Spleen (tissue), 11 donors: ENCODE data around the gene FRMD4A. TPM values are rescaled to one million over a fixed set of nuclear protein-coding genes. Genes with fewer than 3 reads are reported as not detected.

Experiments used
- DNase-seq: peaks from one replicate; pipeline ENCODE4 v3.0.0-alpha.2; 2020
- H3K27ac ChIP-seq, 8 donors: fragments of 200-600 bp; sonication (generic) in 7 of 8; 1 replicate in 4 of 8; 2 replicates in 4 of 8; pipeline versions ENCODE4 v1.5.0 to v1.8.0; 2016 to 2021; ENCODE audit warnings: inconsistent platforms in 4 of 8, mild to moderate bottlenecking in 4 of 8, moderate library complexity in 1 of 8
- H3K27me3 ChIP-seq, 7 donors: fragments of 200-600 bp; sonication (generic) in 6 of 7; replicated peaks in 1 of 7; 1 replicate in 4 of 7; 2 replicates in 3 of 7; pipeline versions ENCODE4 v1.5.0 to v1.8.0; 2016 to 2021; ENCODE audit warnings: inconsistent platforms in 3 of 7, mild to moderate bottlenecking in 1 of 7
- H3K36me3 ChIP-seq, 6 donors: fragments of 200-600 bp; sonication (generic) in 5 of 6; 1 replicate in 4 of 6; 2 replicates in 2 of 6; pipeline versions ENCODE4 v1.5.0 to v1.8.0; 2016 to 2021; ENCODE audit warnings: inconsistent platforms in 2 of 6
- H3K4me1 ChIP-seq, 6 donors: fragments of 200-600 bp; sonication (generic) in 5 of 6; 1 replicate in 3 of 6; 2 replicates in 3 of 6; pipeline versions ENCODE4 v1.5.0 to v1.8.0; 2016 to 2021; ENCODE audit warnings: inconsistent platforms in 3 of 6
- H3K4me3 ChIP-seq, 8 donors: fragments of 200-600 bp; sonication (generic) in 7 of 8; 1 replicate in 4 of 8; 2 replicates in 4 of 8; pipeline versions ENCODE4 v1.5.0 to v1.8.0; 2016 to 2021; ENCODE audit warnings: inconsistent platforms in 4 of 8, mild to moderate bottlenecking in 4 of 8, moderate library complexity in 2 of 8
- H3K9me3 ChIP-seq, 8 donors: fragments of 200-600 bp; sonication (generic) in 7 of 8; 1 replicate in 4 of 8; 2 replicates in 4 of 8; pipeline versions ENCODE4 v1.5.0 to v1.8.0; 2016 to 2021; ENCODE audit warnings: inconsistent platforms in 4 of 8
- POLR2A ChIP-seq, 3 donors: fragments of 450-650 bp; IDR thresholded peaks; one replicate each; pipeline ENCODE4 v1.5.1; 2017; ENCODE audit warnings: antibody characterized with exemption in 3 of 3, mild to moderate bottlenecking in 1 of 3
- POLR2AphosphoS5 ChIP-seq, 3 donors: sonication (generic); formaldehyde crosslinking; IDR thresholded peaks; one replicate each; pipeline ENCODE4 v1.5.1; 2017; ENCODE audit warnings: antibody characterized with exemption in 3 of 3
- WGBS, 5 donors: extraction: QIAGEN DNeasy Blood & Tissue Kit in 3 of 5; methylation state at CpG; one replicate each; pipeline versions ENCODE4 v1.1.5 to v1.1.7; 2013 to 2018; 5-methylcytosine and 5-hydroxymethylcytosine counted together
- intact Hi-C: fragments of 100-400 bp; cut with DNase I; formaldehyde crosslinking; loops from one replicate; pipeline ENCODE4 v1.15.0; 2023; ENCODE audit warnings: low total_unique reads
- polyA plus RNA-seq, 3 donors: library from polyadenylated mRNA; stranded (reverse); fragments of 200-250 nt; gene quantifications; one replicate each; pipeline ENCODE4 v1.2.1, GENCODE V29; 2013
- total RNA-seq, 7 donors: library from RNA; depleted of rRNA in 3 of 7; stranded (reverse); fragments of >200 nt in 3 of 7; fragmentation: NEBNext Ultra II Directional in 4 of 7; extraction: Animal tissue kit (Norgen Biotek cat#: 25700) in 4 of 7; gene quantifications; one replicate each; pipeline versions ENCODE4 v1.1.0 to v1.2.1, GENCODE V29; 2016 to 2021
- TF ChIP-seq, protein P1 (sequence below), 11 experiments: fragments of 200-600 bp in 7 of 11; fragments of 450-650 bp in 4 of 11; sonication (generic) in 4 of 11; IDR thresholded peaks in 8 of 11; conservative IDR thresholded peaks in 3 of 11; 1 replicate in 7 of 11; 2 replicates in 4 of 11; pipeline versions ENCODE4 v1.4.0 to v1.8.0; 2016 to 2021; ENCODE audit warnings: antibody characterized with exemption in 11 of 11, inconsistent platforms in 4 of 11, mild to moderate bottlenecking in 1 of 11
- donor health status: healthy with polysubstance abuse.
- donor health status: DM: no; HTN: no; CAD: no; lungs with moderate emphysema.
- donor health status: DM: no; HTN: no; CAD: no.
- donor health status: Bipolar disorder and iron deficiency.
- donor health status: healthy.
- donor health status: DM: no; HTN: no; CAD: no.
- donor health status: DM: yes; HTN: yes; CAD: no.

The FRMD4A gene
- total and polyA plus RNA-seq, 10 donors = 9.2 to 141 (median 80.5) TPM

GRCh38 chr10:14271621-14272020 lies 59.1 kb downstream of the FRMD4A start:
- Histone ChIP-seq H3K4me1 (no peaks in the 10 kb centered on the region), H3K27me3 (peaks cover 0 to 13% (median 0%) of the 10 kb centered on the region in 7 donors), H3K4me3 (no peak overlapping the region), H3K9me3 (no peaks in the 10 kb centered on the region), H3K36me3 (no peaks in the 10 kb centered on the region), H3K27ac (no peak overlapping the region)
- no peak for DNase-seq
- 82 to 93% (median 89%) methylated on average over 3 of the region's 3 CpGs for WGBS, 5 donors
- intact Hi-C loops = no loop called here
- TF ChIP-seq, protein P1, sequence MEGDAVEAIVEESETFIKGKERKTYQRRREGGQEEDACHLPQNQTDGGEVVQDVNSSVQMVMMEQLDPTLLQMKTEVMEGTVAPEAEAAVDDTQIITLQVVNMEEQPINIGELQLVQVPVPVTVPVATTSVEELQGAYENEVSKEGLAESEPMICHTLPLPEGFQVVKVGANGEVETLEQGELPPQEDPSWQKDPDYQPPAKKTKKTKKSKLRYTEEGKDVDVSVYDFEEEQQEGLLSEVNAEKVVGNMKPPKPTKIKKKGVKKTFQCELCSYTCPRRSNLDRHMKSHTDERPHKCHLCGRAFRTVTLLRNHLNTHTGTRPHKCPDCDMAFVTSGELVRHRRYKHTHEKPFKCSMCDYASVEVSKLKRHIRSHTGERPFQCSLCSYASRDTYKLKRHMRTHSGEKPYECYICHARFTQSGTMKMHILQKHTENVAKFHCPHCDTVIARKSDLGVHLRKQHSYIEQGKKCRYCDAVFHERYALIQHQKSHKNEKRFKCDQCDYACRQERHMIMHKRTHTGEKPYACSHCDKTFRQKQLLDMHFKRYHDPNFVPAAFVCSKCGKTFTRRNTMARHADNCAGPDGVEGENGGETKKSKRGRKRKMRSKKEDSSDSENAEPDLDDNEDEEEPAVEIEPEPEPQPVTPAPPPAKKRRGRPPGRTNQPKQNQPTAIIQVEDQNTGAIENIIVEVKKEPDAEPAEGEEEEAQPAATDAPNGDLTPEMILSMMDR (IDR thresholded peaks at IDR 0.05 in 8 of 11, conservative IDR thresholded peaks at IDR 0.05 in 3 of 11) = no peak
- TF ChIP-seq POLR2A (IDR thresholded peaks at IDR 0.05) (no peak), POLR2AphosphoS5 (IDR thresholded peaks at IDR 0.05) (no peak)

DNA sequence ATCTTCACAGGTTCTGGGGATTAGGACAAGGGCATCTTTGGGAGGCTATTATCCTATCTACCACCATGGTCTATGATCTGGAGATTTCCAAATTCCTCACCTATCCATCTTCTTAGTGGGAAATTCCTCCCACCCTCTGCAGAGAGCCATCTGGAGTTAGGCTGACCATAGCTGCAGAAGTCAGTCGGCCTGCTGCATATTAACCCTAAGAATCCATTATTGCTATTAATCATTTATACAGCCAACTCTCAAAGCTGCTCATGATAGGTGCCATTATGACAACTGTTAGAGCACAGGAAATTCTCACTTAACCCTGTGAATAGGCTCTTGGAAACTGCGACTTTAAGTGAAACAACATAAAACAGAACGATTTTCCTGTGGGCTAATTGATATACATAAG lies 60.4 kb downstream of the FRMD4A start:
- 45 to 64% (median 62%) methylated on average over 3 of the region's 3 CpGs for WGBS, 5 donors
- intact Hi-C loops = no loop called here

GRCh38 chr10:14265709-14266108 lies 65.0 kb downstream of the FRMD4A start:
- 88 to 96% (median 90%) methylated on average over 4 of the region's 4 CpGs for WGBS, 5 donors
- DNase-seq = no peak
- intact Hi-C loops = no loop called here
- Histone ChIP-seq H3K4me1 (no peaks in the 10 kb centered on the region), H3K36me3 (no peaks in the 10 kb centered on the region), H3K27ac (no peak overlapping the region), H3K4me3 (no peak overlapping the region), H3K27me3 (peaks cover 0 to 16% (median 0%) of the 10 kb centered on the region in 7 donors), H3K9me3 (no peaks in the 10 kb centered on the region)
- no peak for TF ChIP-seq POLR2AphosphoS5 (IDR thresholded peaks at IDR 0.05)
- TF ChIP-seq, protein P1 (IDR thresholded peaks at IDR 0.05 in 8 of 11, conservative IDR thresholded peaks at IDR 0.05 in 3 of 11) = no peak
- no peak for TF ChIP-seq POLR2A (IDR thresholded peaks at IDR 0.05)

More for the DNA sequence above, 60.4 kb downstream of the FRMD4A start:
- Histone ChIP-seq H3K27me3 (peaks cover 0 to 11% (median 0%) of the 10 kb centered on the region in 7 donors), H3K4me1 (no peaks in the 10 kb centered on the region), H3K27ac (no peak overlapping the region), H3K9me3 (no peaks in the 10 kb centered on the region), H3K4me3 (no peak overlapping the region), H3K36me3 (no peaks in the 10 kb centered on the region)
- TF ChIP-seq, protein P1 (IDR thresholded peaks at IDR 0.05 in 8 of 11, conservative IDR thresholded peaks at IDR 0.05 in 3 of 11) = no peak
- TF ChIP-seq POLR2A (IDR thresholded peaks at IDR 0.05) = no peak
- no peak for TF ChIP-seq POLR2AphosphoS5 (IDR thresholded peaks at IDR 0.05)
- no peak for DNase-seq

DNA sequence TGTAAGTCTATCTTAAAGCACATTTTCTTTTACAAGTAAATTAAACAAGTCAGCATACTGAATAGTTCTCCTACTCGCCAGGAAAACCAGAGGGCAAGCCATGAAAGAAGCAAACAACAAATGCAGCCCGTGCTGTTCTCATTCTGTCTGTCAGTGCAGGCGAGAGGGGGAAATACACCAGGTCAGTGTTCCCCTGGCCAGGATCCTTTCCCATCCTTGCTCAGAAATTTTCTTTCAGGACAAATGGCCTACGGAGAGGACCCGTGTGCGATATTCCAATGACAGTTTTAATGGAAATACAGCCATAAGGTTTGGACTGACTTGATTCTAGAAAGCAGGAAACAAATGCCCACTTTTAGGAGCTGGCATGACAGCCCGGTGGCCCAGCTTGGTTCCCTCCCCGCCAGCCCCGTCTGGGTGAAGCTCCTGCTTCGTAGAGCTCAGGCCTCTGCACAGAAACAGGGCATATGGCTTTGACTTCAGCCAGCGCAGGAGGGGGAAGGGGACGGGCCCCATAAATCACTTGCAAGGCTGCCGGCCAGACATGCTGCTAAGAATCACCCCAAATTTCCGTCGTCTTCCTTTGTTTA lies 67.8 kb downstream of the FRMD4A start:
- Histone ChIP-seq H3K27me3 (peaks cover 0 to 17% (median 0%) of the 10 kb centered on the region in 7 donors), H3K36me3 (no peaks in the 10 kb centered on the region), H3K4me3 (no peak overlapping the region), H3K27ac (no peak overlapping the region), H3K4me1 (no peaks in the 10 kb centered on the region), H3K9me3 (no peaks in the 10 kb centered on the region)
- no peak for DNase-seq
- TF ChIP-seq, protein P1 (IDR thresholded peaks at IDR 0.05 in 8 of 11, conservative IDR thresholded peaks at IDR 0.05 in 3 of 11) = no peak
- TF ChIP-seq POLR2A (IDR thresholded peaks at IDR 0.05) (no peak), POLR2AphosphoS5 (IDR thresholded peaks at IDR 0.05) (no peak)
- WGBS, 5 donors = 52 to 64% (median 55%) methylated on average over 13 to 15 of the region's 15 CpGs
- intact Hi-C loops = no loop called here
